ENCODE measurements around the gene FSTL5.

DNA sequence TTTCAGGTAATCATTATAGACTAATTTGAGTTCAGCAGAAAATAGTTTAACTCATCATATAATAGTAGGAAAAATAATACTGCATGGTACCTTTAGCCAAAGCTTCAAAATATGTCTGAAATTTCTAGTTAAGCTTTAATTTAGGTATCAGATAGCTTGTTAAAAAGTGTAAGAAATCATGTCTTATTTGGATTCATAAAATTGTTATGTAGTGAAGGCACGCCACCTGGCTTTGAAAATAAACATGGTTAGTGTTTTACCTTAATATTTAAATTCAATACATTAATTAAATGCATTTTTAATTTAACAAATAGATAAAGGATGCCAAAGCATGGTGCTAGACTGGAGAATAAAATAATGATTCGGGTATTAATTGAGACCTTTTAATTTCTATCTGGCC is 211.4 kb downstream of the FSTL5 start:
- TF ChIP-seq CTCF (conservative IDR thresholded peaks at IDR 0.05) (peak; percentile 43), EZH2 (IDR thresholded peaks at IDR 0.05; ENCODE audit: low read depth) (no peak)
